WI38 (cell line): Measurements from ENCODE around the gene PPCDC.
A peak's percentile ranks its signal among the peaks of the same experiment; 100 is the strongest.

Experiments used
- H3K4me3 ChIP-seq: 2 replicates; pipeline ENCODE4 v1.5.1; 2011; ENCODE audit warnings: low read depth, mild to moderate bottlenecking, control low read depth, low read length
- TF ChIP-seq, protein P1 (sequence below): IDR thresholded peaks from 2 replicates; pipeline ENCODE4 v1.5.1; 2012; ENCODE audit warnings: low read depth, mild to moderate bottlenecking, control low read depth, low read length

The PPCDC gene

DNA sequence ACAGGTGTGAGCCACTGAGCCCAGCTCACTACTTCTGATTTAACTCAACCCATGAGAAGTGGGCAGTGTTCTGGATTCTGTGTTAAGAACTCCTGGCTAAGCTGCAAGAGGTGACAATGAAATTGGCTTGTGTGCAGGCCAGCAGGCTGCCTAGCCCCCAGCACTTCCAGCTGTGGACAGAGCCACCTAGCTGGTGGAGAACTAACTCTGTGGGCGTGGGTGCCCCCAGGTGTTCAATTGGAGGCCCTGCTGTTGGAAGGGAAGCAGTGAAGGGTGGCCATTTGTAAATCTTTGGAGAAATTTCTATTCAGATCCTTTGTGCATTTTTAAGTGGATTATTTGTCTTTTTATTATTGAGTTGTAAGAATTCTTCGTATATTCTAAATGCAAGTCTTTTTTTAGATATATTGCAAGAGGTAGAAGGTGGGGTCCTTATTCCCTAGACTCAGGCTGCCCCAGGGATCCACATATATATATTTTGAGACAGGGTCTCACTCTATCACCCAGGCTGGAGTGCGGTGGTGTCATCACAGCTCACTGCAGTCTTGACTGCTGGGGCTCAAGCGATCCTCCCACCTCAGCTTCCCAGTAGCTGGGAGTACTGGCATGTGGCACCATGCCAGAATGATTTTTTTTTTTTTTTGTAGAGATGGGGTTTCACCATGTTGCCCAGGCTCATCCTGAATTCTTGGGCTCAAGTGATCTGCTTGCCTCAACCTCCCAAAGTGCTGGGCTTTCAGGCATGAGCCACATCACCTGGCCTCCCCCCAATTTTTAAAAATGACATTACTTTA is 35.2 kb upstream of the PPCDC start:
- TF ChIP-seq, protein P1, sequence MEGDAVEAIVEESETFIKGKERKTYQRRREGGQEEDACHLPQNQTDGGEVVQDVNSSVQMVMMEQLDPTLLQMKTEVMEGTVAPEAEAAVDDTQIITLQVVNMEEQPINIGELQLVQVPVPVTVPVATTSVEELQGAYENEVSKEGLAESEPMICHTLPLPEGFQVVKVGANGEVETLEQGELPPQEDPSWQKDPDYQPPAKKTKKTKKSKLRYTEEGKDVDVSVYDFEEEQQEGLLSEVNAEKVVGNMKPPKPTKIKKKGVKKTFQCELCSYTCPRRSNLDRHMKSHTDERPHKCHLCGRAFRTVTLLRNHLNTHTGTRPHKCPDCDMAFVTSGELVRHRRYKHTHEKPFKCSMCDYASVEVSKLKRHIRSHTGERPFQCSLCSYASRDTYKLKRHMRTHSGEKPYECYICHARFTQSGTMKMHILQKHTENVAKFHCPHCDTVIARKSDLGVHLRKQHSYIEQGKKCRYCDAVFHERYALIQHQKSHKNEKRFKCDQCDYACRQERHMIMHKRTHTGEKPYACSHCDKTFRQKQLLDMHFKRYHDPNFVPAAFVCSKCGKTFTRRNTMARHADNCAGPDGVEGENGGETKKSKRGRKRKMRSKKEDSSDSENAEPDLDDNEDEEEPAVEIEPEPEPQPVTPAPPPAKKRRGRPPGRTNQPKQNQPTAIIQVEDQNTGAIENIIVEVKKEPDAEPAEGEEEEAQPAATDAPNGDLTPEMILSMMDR: peak; percentile 10; the same call in 1 of the 2 replicates
- no peak overlapping the region for H3K4me3 ChIP-seq

DNA sequence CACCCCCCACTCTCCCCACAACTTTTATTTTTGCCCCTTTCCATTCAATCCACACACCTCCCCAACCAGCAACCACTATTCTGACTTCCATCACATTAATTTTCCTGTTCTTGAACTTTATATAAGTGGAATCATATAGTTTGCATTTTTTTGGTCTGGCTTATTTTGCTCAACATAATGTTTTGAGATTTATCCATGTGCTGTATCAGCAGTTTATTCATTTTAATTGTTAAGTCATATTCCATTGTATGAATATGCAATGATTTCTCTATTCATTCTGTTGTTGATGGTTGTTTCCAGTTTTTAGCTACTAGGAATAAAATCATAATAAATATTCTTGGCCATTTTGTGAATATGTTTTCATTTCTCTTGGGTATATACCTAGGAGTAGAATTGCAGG is 33.9 kb upstream of the PPCDC start:
- H3K4me3 ChIP-seq: no peak overlapping the region
- TF ChIP-seq, protein P1: no peak

DNA sequence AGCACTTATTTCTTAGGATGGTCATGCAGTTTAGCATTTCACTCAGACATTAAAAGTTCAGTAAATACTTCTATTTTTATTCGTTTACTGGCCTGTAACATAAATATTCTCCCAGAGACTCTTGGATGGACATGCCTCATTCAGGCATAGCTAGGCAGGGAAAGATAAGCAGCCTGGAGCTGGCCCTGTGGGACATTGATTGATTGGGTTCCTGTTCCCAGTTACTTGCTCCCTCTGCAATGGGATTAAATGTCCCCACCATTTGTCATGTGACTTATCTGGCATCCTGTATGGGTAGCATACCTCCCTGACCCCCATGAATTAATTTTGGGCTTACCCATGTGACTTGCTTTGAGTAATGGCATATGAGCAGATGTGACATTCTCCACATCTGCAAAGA is 30.8 kb upstream of the PPCDC start:
- no peak overlapping the region for H3K4me3 ChIP-seq

DNA sequence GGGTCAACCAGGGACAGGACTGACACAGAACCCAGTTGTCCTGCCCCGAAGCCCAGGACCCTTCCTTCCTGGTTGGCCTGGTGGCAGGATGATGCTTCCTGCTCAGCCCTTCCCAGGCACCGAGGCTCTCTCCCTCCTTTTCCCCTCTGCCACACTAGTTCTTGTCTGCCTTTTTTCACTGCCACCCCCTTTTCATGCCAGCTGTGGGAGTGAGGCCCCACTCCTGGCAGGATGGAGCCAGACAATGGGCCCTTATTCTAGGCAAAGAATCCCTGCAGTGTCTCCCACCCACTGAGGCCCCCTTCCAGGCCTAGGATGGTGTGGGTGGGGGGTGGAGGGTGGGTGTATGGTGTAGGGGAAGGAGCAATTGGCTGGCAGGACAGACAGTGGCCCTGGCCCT is 29.2 kb upstream of the PPCDC start:
- TF ChIP-seq, protein P1: no peak
- no peak overlapping the region for H3K4me3 ChIP-seq

More for the DNA sequence above, 30.8 kb upstream of the PPCDC start:
- TF ChIP-seq, protein P1: no peak

DNA sequence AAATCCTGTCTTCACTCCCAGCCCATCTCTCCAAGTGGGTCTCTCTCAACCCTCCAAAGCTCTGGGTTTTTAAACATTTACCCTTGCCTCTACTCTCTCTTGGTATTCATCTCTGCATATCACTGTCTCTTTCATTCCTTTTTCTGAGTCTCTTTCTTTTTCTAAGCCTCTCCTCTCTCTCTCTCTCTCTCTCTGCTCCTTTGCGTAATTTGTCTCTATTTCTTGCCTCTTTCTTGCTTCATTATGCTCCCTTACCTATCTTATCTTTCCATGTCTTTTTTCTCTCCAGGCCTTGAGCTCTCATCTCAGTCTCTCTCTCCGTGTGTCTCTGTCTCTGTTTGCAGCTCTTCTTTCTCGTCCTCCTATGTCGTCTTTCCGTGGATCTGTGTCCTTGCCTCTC is 28.7 kb upstream of the PPCDC start:
- TF ChIP-seq, protein P1: no peak
- no peak overlapping the region for H3K4me3 ChIP-seq

DNA sequence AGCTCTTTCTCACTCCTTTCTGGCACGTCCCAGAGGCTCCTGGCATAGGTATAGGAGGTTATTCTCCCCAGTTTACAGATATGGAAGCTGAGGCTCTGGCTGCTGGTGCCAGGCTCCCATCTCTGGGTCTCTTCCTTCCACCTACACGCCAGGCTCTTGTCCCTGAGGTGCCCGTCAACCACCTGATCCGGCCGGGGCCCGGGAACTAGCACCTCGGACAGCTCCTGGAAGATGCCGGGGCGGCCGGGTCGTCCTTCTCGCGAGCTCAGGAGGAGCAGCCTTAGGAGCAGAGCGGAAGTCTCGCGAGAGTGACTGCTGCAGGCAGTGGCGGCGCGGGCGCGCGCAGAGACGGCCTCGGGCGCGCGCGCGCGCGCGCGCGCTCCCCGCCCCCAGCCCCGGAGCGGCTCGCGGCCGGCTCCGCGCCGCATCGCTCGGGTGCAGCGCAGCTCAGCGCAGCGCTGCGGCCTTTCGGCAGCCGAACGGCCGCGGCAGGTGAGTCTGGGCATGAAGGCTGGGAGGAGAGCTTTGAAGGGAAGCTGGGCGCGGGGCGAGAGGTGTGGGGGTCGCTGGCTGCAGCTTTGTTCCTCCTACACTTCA is 28.1 kb upstream of the PPCDC start, which contains the start of gene SCAMP5:
TSS of gene SCAMP5 (plus strand) at position 382 of the 597 bp plus-strand sequence. CDS start 16,277 bp downstream, outside the sequence.
- H3K4me3 ChIP-seq: peak within 1 kb of the TSS; percentile 53
- TF ChIP-seq, protein P1: no peak
